HG02623 (cell line): Measurements from ENCODE around the gene ARHGAP26.

Source experiments
- ATAC-seq: cut with Tn5 transposase; IDR thresholded peaks from one replicate; pipeline ENCODE4 v1.9.1; 2021; ENCODE audit warnings: moderate library complexity; ENCODE audit not compliant: unreplicated experiment

Gene ARHGAP26

GRCh38 chr5:143247134-143247815, 477.1 kb downstream of the ARHGAP26 start:
- ATAC-seq = no peak

DNA sequence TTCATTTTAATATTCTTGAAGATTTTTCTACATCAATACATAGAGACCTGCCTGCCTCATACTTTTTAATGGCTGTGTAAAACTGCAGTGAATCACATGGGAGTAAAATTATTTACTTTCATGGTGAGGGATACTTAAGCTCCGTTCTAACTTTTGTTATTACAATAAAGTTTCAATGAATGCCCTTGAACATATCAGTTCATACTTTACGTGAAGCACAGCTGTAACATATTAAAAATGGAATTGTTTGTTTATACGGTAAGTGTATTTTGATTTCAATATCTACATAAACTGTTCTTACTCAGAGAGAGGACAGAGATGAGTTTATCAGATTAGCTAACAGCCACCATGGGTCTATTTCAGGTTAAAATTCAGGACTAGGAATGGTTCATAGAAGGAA, 478.2 kb downstream of the ARHGAP26 start:
- ATAC-seq = no peak

GRCh38 chr5:143248822-143249579, 478.8 kb downstream of the ARHGAP26 start:
- no peak for ATAC-seq

GRCh38 chr5:143249851-143250250, 479.7 kb downstream of the ARHGAP26 start:
- ATAC-seq = no peak

- ATAC-seq = no peak
These were observed 481.0 kb downstream of the ARHGAP26 start for GRCh38 chr5:143251190-143251589.

DNA sequence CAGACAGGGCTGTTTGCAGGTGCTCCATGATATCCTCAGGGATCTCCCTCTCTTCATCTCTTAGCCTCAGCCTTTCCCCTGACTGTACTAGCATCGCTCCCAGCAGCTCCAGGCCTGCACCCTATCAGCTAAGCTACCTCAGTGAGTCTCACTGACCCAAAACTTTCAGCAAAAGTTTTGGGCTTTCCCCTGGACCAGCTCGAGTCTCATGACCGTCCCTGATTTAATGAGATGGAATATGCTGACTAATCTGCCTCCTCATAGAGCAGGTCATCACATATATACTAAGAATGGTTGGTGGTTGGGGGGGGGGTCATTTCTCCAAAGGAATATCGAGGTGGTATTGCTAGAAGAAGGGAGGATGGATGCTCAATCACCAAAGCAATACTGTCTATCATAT, 481.8 kb downstream of the ARHGAP26 start:
- ATAC-seq = no peak

DNA sequence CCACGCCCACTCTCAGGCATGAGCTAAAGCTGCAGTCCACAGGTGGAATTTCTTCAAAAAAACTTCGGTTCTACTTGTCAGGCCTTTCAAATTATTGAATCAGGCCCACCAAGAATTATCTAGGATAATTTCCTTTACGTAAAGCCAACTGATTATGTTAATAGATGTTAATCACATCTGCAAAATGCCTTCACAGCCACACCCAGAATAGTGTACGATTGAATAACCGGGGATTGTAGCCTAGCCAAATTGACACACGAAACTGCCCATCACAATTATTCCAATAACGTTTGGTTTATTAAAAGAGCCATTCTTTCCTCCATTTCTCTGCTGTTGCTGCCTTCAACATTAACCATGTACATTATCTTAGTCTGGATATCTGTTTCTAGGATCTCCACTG, 484.6 kb downstream of the ARHGAP26 start:
- ATAC-seq = no peak

DNA sequence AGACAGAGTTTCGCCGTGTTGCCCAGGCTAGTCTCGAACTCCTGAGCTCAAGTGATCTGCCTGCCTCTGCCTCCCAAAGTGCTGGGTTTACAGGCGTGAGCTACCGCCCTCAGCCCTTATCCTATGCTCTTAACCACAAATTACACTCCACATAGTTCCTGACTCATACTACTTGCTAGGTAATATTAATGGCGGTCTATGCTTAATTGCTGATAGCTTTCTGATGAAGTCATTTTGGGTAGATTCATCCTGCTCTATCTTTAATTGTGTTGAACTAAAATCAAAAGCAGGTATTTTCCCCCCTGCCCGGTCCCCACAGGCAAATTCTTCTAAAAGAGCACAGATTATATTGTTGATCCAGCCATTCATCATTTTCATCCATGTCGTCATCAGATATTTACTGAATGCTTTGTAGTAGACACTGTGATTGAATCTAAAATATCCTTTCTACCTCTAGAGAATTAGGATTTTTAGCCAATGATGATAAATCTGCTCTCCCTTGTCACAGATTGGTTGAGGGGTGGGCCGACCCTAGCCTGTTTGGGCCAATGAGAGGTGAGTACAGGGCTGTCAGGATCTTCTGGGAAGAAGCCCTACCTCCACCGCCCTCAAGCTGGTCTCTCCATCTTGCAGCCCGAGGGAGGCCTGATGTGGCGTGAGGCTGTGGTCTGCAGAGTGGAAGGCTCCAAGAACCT, 488.5 kb downstream of the ARHGAP26 start:
- ATAC-seq = no peak

GRCh38 chr5:143259254-143259605, 489.1 kb downstream of the ARHGAP26 start:
- no peak for ATAC-seq

DNA sequence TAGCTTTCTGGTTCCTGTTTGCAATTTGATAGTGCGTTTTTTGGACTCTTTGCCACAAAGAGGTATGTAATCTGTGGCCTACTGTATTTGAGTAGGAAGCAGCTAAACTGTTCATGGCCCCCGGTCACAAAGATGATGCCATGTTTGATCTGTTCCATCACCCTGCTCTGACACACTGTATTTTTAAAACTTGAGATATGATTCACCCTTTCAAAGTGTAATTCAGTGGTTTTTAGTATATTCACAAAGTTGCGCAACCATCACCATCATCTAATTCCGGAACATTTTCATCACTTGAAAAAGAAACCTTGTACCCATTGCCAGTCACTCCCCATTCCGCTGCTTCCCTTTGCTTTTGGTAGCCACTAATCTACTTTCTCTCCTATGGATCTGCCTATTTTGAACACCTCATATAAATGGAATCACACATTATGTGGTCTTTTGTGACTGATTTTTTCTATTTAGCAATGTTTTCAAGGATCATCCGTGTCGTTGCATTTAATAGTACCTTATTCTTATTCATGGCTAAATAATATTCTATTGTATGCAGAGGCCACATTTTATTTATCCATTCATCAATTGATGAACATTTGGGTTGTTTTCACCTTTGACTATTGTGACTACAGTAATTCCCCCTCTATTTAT, 491.7 kb downstream of the ARHGAP26 start:
- no peak for ATAC-seq

DNA sequence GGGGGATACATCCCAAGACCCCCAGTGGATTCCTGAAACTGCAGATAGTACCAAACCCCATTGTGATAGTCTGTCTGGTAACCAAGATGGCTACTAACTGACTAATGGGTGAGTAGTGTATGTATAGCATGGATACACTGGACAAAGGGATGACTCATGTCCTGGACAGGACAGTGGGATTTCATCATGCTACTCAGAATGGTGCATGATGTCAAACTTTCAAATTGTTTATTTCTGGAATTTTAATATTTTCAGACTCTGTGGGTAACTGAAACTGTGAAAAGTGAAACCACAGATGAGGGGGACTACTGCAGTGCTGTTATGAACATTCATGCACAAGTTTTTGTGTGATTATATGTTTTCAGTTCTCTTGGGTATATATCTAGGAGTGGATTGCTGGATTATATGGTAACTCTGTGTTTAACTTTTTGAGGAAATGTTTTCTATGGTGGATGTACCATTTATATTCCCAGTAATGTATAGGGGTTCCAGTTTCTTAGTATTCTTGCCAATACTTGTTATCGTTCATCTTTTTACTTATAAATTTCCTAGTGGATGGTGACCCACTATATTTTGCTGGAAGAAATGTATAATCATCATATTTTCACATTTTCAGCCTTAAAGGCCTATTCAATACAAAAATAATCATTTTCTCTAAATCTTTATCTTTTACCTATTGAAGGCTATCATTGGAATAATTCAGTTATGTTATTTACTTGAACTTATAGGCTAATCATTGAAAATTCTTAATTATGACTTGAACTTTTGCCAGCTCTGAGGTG, 492.4 kb downstream of the ARHGAP26 start:
- ATAC-seq = peak; percentile 78

- no peak for ATAC-seq
These were observed 493.2 kb downstream of the ARHGAP26 start for GRCh38 chr5:143263272-143263810.

GRCh38 chr5:143265995-143266394, 495.8 kb downstream of the ARHGAP26 start:
- no peak for ATAC-seq

DNA sequence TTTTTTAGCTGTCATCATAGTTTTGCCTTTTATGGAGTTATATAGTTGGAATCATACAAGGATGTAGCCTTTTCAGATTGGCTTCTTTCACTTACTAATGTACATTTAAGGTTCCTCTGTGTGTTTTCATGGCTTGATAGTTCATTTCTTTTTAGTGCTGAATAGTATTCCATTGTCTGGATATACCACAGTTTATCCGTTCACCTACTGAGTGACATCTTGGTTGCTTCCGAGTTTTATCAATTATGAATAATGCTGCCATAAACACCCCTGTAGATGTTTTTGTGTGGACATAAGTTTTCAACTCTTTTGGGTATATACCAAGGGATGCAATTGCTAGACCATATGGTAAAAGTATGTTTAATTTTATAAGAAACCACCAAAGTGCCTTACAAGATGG, 497.0 kb downstream of the ARHGAP26 start:
- no peak for ATAC-seq

DNA sequence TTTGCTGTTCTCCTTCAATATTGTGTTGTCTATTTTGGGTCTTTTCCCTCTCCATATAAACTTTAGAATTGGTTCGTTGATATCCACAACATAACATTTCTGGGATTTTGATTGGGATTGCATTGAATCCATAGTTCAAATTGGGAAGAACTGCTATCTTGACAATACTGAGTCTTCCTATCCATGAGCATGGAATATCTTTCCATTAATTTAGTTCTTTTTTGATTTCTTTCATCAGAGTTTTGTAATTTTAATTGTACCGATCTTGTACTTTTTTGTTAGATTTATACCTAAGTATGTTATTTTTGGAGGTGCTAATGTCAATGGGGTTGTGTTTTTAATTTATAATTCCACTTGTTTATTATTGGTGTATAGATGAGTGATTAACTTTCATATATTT, 498.2 kb downstream of the ARHGAP26 start:
- ATAC-seq = no peak

GRCh38 chr5:143271431-143271830, 501.3 kb downstream of the ARHGAP26 start:
- ATAC-seq = no peak

- no peak for ATAC-seq
These were observed 504.8 kb downstream of the ARHGAP26 start for GRCh38 chr5:143274952-143275351.

- no peak for ATAC-seq
These were observed 505.6 kb downstream of the ARHGAP26 start for GRCh38 chr5:143275512-143276363.

DNA sequence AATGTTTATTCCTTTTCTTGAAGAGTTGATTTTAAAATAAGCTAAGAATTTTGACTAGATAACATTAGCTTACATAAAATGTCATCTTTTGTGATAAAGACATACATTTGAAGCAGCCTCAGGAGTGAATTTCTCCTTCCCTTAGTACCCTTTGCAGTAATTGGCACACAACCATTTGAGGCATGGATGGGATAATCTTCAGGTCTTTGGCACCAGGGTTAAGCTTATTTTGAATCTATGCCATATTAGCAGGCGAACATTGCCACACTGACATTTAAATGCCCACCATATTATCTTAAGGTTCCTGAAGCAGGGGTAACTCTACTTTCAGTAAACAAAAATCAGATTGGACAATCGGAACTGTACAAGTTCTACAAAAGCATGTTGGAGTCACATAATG, 507.4 kb downstream of the ARHGAP26 start:
- ATAC-seq = no peak
